Activated naive CD4-positive, alpha-beta T cell treated with anti-CD3 and anti-CD28 coated beads for 36 hours (primary cell): Measurements from ENCODE around the gene CEP170. TPM values are rescaled to one million over a fixed set of nuclear protein-coding genes. Genes with fewer than 3 reads are reported as not detected.

ENCODE experiments used
- total RNA-seq, 2 experiments: library from RNA; stranded (reverse); gene quantifications; one replicate each; pipeline ENCODE4 v1.2.3, GENCODE V29; 2021

The CEP170 gene
- total RNA-seq, 2 experiments from 2014 or later, result 52.9 to 53.0 TPM

Other genes starting within 250 kb of the CEP170 start
- 10 to 100 TPM; 24.5 to 29.9 TPM for gene SDCCAG8, start 760 bp upstream of the CEP170 start, total RNA-seq